Loucy (cell line): Measurements from ENCODE around the gene MIEF1.

ENCODE experiments used
- EZH2phosphoT487 ChIP-seq: fragments of 200-600 bp; IDR thresholded peaks from 2 replicates; pipeline ENCODE4 v1.6.1; 2018; ENCODE audit warnings: antibody characterized with exemption, mild to moderate bottlenecking, moderate library complexity, borderline replicate concordance
- TF ChIP-seq, protein P1 (sequence below): fragments of 200-600 bp; sonication (generic); conservative IDR thresholded peaks from 2 replicates; pipeline ENCODE4 v1.5.1; 2014; ENCODE audit warnings: mild to moderate bottlenecking, antibody characterized with exemption, low read length

- TF ChIP-seq, protein P1, sequence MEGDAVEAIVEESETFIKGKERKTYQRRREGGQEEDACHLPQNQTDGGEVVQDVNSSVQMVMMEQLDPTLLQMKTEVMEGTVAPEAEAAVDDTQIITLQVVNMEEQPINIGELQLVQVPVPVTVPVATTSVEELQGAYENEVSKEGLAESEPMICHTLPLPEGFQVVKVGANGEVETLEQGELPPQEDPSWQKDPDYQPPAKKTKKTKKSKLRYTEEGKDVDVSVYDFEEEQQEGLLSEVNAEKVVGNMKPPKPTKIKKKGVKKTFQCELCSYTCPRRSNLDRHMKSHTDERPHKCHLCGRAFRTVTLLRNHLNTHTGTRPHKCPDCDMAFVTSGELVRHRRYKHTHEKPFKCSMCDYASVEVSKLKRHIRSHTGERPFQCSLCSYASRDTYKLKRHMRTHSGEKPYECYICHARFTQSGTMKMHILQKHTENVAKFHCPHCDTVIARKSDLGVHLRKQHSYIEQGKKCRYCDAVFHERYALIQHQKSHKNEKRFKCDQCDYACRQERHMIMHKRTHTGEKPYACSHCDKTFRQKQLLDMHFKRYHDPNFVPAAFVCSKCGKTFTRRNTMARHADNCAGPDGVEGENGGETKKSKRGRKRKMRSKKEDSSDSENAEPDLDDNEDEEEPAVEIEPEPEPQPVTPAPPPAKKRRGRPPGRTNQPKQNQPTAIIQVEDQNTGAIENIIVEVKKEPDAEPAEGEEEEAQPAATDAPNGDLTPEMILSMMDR: no peak
- TF ChIP-seq EZH2phosphoT487: no peak
These were observed 24.7 kb downstream of the MIEF1 start for GRCh38 chr22:39526736-39527171.
